GM21360 (cell line): ENCODE data around the gene ANK3.

Source experiments
- ATAC-seq: cut with Tn5 transposase; IDR thresholded peaks from one replicate; pipeline ENCODE4 v1.9.1; 2021; ENCODE audit warnings: mild to moderate bottlenecking, moderate library complexity; ENCODE audit not compliant: unreplicated experiment

ANK3 gene

DNA sequence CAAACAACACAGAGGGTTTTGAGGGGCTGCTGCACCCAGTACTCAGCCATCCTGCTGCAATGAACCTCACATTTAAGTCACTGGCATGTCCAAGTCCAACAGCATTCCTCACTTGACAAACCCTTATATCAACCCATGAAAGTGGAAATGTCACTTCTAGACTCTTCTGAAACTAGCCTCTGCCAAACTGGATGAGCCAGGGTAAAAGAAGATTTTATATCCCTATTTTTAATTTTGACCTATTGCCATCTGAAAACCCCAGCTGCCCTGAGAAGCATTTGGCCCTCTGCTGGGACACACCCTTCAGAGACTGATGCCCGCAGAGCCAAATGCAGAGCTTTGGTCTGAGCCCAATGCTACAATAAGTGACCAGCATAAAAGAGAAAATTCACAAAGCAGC lies 201.1 kb downstream of the ANK3 start:
- no peak for ATAC-seq

DNA sequence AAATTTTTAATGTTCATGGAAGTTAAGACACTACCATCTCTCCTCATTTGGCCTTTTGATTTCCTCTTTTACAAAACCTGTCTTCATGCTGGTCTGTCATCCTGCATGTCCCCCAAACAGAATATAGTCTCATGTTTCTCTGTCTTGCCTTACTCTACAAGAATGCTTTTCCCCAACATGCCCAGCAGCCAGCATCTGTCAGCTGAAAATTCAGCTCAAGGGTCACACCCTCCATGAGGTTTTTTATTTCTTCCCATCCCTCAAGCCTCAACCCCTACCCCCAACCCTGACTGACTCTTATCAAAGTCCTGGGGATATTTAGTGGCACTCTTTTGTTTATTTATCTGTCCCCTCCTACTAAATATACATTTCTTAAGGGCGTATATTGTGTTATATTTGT lies 202.0 kb downstream of the ANK3 start:
- no peak for ATAC-seq

DNA sequence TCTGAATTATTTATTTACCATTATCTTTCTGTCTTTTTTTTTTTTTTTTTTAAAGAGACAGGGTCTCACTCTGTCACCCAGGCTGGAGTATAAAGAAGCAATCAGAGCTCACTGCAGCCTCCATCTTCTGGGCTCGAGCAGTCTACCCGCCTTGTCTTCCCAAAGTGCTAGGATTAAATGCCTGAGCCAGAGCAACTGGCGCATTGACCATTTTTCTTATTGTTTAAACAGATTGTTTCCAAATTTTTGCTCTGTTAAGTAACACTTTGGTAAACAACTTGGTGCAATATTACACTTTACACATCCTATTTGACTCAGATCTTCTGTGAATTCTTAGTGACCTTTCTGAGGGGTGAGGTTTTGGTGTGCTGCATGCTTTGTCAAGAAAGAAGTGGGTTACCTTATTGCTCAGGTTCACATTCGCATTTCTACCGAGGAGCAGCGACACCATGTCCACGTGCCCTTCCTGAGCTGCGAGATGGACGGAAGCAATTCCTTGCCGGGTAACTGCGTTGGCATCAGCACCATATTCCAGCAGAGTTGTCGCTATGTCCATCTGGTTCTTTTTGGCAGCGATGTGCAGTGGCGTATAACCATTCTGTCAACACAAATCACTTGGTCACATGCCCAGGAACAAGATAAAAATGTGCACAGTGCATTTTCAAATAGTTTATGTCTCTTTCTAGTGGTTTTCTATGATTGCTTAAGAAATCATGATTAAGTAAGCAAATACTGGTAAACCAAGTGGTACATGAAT lies 203.2 kb downstream of the ANK3 start:
- no peak for ATAC-seq

DNA sequence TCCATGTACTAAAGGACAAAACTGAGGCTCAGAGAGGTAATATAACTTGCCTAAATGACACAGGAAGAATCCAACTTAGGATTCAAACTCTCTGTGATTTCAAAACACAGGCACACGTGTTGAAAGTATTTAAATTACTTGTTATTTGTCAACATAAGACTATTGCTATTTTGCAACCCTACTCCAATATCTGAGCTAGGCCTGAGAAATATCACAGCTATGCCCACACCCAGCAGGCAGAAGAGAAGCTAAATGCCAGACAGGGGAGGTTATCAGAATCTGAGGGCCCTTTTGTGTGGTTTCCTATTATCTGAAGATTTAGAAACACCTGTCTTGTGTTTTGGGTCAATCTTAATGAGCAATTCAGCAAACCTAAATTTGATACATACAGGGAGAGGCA lies 204.3 kb downstream of the ANK3 start:
- no peak for ATAC-seq

DNA sequence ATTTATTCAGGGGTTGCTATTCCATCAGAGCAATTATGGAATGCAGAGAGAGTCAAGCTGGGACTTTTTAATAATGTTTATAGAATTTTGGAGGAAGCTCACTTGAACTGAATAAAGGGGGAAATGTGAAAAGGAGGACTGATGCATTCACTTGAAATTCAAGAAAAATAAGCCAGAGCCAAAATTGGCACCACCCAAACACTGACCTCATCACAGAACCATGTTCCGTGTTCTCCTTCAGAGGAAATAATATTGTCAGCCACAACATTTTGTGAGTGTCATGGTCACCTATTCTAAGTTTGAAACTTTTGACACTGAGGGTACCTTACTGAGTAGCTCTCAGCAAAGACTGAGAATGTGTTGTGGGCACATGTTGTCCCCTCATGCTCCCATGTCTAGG lies 207.0 kb downstream of the ANK3 start:
- ATAC-seq: no peak

DNA sequence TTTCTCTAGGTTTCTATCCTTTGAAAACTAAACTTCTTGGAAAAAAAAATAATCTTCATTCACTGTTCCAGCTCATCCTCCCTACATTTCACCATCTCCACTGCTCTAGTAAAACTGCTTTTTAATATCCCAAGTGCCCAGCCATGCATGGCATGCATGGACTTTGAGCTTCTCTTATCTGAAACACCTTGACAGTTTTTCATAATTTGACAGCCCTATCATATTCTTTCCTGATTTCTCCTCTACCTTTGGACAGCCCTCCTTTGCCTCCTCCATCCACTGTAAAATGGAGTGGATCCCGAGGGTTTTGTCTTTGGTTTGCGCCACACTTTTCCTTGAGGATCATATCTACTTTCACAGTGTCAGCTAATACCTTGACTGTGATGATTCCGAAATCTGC lies 212.8 kb downstream of the ANK3 start:
- no peak for ATAC-seq

DNA sequence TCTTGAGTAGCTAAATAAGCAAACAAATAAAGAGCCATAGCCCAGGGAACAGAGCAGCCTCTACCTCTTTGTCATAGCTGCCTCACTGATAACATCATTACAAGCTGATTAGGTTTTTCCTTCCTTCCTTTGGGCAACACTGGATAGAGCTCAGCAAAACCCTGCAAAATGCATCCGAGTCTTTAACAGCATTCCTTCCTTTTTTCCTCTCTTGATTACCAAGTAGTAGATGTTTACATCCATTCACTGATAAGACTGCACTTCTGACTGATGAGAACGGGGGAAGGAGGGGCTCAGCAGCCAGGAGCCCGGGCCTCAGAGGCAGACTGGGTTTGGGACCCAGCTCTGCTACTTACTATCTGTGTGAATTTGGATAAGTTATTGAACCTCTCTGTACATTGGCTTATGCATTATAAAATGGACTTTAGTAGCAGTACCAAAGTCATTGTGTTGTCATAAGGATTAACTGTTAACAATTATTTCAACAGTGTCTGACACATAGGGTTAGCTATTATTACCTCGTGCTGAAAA lies 214.2 kb downstream of the ANK3 start:
- ATAC-seq: no peak

DNA sequence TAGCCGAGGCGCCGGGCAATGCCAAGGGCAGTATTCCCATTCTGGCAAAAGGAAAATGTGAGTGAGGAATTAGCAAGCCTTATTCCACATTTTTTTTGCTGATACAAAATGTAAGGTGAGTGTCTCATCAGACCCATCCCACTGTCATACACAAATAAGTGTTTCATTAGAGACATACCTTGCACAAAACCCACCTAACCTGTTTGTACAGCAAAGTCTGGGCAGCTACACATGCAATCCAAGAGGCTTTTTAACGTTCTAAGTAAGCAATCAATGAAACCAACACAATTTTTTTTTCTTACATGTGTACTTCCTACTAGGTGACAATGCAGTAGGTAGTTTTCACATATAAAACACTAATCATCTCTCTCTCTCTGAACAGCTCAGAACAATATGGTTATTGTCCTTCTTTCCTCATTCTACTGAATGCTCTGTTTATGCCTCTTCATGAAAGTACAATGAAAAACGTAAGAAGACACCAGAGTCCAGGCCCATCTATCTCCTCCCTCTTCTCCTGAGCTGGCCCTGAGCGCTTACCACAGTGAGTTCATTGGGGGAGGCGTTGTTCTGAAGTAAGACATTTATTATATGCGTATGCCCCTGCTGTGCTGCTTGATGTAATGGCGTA lies 217.2 kb downstream of the ANK3 start:
- no peak for ATAC-seq

DNA sequence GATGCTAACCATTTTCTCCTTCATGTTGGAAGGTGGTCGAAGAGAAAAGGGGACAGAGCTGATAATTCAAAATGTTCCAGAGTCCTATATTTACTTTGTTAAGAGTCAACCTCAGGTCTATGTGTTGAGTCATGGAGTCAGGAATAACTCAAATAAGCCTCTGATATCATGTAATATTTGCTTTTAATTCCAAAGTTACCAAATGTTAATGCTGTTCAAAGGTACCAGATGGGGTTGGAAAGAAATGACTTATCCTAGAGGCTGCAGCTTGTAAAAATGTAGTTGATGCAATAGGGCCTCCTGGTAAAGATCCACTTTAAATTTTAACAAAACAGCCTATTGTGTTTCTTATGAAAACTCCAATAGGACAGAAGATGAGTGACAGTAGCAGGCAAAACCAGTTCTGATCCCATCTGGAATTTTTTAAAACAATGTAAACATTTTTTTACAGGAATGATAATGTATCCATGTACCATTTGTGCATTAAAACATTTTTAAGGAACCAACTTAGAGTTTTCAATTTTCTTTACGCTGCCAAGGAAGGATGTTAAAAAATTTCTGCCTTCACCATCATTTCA lies 218.2 kb downstream of the ANK3 start:
- no peak for ATAC-seq

DNA sequence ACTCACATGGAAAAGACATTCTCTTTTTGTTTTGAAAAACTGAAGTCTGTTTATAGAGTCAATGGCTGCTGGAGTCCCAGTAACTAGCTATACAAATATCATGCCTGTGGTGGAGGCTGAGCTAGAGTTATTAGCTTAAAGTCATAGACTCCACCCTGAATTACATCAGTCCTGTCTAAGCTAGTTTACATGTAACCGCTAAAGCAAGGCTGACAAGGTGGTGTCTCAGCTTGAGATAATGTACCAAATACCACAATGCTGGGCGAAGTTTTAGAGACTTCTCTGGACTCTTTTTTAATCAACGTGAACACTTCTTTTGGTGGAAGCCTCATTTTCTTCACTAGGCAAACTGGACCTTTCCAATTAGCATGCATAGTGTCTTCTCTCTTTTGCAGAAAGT lies 219.4 kb downstream of the ANK3 start:
- ATAC-seq: no peak

DNA sequence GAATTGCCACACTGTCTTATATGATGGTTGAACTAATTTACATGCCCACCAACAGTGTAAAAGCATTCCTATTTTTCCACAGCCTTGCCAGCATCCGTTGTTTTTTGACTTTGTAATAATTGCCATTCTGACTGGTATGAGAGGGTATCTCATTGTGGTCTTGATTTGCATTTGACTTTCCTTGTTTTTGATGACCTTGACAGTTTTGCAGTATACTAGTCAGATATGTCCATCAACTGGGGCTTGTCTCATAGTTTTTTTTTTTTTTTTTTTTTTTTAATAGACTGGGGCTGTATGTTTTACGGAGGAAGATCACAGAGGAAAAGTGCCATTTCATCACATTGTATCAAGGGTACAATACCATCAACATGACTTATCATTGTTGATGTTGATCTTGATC lies 220.6 kb downstream of the ANK3 start:
- no peak for ATAC-seq

DNA sequence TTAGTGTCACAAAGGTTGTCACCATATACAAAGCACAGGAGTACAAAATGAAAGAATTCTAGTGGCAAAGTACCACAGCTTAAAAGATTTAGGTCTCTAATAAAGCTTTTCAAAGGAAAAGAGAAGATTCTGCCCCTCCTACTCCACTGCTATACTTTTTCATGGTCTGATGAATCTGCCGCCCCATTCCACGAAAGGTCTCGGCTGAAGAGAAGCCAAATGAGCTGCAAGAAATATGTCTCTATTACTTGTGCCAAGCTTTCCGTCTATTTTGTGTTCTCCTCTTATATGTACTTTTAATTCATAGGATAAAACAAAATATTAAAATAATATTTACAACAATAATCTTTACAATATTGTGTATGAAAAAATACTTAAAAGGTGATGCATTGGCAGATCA lies 222.6 kb downstream of the ANK3 start:
- no peak for ATAC-seq

DNA sequence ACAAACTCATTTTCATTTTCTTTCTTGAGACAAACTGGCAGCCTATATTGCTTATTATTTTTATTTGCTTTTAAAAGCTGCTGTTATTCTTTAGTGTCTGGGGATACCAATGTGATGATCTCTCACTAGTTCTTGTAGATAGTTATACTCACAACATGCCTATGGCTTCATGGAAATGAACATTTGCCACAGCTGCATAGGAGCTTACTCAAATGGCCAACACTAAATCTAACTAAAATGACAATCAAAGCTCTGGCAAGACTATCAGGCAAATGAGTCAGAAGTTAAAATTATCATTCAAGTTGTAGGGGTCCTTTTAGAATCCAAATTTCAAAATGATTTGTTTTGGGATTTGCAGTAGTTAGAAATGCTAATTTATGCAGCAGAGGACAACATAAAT lies 225.9 kb downstream of the ANK3 start:
- ATAC-seq: no peak

DNA sequence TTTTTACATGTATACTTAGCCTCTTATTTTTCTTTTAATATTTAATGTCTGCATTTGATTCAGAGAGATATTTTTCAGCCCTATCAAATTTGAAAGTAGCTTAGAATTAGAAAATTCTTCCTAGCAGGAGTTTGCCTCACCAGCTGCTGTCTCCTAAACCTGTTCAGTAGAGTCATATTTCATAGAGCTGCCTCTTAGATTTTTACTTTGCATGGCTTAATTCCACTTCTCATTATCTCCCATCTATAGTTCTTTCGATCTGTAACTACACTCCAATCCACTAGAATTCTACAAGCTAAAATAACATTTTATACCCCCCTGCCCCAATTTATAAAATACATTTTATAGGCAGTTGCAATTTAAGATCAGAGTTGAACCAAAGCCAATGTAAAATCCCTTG lies 227.0 kb downstream of the ANK3 start:
- no peak for ATAC-seq

DNA sequence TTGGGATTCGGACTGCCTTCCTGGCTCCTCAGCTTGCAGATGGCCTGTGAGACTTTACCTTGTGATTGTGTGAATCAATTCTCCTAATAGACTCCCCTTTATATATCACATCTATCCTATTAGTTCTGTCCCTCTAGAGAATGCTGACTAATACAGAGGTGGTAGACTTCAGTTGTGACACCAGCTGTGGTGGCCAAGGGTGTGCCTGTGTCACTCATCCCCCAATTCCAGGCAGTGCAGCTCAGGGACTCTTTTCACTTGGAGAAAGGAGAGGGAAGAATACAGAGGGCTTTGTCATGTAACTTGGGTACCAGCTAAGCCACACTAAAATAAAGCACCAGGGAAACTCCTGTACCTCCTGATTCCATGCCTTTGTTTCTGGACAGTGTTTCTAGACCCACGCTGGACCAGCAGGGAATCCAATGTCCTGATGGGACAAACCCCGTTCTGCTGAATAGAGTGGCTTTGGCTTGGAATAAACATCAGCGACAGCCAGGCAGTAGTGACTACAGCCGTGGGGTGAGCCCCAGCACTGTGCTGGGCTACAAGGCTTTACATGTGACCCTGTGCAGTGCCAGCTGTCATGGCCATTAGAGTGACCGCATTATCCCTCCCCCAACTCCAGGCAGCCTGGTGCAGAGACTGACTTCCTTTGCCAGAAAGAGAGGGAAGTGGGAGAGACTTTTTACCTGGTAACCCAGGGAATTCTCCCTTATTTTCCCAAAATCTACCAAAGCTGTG lies 233.6 kb downstream of the ANK3 start:
- ATAC-seq: no peak

DNA sequence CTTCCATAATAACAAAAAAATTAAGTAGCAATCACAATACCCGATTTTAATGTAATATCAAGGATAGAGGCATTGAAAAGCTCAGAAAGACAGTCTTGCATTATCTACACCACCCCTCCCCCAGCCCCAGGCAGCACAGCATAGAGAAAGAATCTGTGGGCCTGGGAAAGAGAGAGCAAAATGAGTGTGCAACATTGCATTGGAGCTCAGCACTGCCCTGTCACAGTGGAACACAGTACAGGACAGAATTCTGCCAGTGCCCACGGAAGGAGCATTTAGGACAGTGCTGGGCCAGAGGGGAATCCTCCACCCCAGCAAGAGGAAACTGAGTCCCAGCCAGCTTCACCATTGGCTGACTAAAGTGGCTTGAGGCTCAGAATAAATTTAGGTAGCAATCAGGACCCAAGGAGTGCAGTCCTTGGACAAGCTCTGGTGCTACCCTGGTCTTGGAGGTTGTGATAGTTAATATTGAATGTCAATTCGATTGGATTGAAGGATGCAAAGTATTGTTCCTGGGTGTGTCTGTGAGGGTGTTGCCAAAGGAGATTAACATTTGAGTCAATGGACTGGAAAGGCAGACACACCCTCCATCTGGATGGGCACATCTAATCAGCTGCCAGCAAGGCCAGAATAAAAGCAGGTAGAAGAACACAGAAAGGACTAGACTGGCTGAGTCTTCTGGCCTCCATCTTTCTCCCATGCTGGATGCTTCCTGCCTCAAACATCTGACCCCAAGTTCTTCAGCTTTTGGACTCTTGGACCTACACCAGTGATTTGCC lies 234.4 kb downstream of the ANK3 start:
- ATAC-seq: no peak

DNA sequence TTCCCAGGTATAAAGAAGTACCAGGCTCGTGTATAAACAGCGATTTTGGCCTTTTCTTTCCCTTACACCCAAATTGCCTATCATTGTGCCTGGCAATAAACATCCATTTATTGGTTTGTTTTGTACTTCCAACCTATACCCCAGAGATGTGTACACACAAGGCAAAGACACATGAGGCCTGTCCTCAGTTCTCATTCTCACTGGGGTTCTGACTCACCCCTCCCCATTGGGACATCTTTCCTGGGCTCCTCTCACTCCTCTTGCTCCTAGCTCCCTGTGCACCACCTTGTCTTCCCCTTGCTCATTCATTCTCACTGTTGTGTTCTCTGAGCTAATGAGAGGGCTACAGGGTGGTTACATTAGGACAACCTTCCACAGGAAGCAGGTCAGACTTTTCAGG lies 240.7 kb downstream of the ANK3 start:
- ATAC-seq: no peak

DNA sequence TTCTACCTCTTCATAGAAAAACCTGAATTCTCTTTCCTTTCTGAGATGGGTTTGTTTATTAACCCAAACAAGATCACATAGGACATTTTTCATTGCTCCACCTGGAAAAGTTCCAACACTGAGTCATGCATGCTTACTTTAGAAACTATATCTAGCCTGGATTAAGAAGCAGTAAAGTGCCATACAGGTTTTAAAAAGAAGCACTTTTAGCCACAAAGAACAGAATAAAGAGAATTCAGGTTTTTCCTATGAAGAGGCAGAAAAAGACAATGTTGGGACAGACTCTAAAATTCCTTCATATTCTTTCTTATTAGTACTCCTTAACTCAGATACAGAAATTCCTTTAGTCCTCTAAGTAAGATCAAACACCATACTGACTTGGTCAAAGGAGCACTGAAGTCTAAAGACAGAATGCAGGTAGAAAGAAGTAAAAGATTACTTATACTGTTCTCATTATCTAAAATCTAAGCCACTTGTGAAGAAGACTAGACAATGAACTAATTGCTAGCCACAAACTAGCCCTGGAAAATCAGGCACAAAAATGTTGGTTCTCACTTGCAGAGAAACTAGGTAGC lies 241.3 kb downstream of the ANK3 start:
- ATAC-seq: no peak

DNA sequence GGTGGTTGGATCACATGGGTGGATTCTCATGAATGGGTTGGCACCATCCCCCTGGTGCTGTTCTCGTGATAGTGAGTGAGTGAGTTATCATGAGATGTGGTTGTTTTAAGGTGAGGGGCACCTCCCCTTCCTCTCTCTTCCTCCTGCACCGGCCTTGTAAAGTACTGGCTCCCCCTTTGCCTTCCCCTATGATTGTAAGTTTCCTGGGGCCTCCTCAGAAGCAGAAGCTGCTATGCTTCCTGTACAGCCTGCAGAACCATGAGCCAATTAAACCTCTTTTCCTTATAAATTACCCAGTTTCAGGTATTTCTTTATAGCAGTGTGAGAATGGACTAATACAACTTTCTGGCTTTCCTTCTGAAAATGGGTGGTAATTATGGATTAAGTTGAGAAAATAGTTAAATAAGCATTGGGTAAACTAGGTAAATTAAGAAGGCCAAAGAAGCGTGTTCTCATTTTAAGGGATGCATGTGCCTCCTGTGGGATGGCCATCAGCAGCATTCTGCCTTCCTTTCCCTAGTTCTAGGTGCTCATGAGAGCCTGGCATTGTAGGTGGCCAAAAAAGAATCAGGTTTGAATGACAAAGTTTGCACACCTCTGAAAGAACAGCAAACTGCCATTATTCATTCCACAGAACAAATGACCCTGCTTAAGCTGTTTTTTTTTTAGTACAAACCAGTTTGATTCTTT lies 242.0 kb downstream of the ANK3 start:
- ATAC-seq: no peak

DNA sequence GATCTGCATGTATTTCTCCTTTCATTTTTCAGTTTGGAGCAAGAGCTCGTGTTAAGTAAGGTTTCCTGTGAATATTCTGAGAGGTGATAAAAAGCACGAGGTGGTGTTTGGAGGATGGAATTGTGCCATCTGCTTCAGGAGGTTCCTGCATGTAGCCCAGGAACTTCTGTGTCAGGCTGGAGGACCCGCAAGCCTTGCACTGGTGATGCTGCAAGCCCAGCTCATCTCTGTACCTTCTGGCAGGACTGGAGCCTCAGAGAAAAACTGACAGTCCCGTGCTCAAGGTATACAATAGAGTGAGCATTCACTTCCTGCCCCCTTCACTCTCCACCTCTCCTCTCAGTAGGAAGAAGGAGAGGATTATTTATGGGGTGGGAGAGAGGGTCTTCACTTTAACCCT lies 242.7 kb downstream of the ANK3 start:
- no peak for ATAC-seq
